Skeletal muscle satellite cell (primary cell): Measurements from ENCODE around the gene WNT7A.

Experiments used
- H3K27me3 ChIP-seq: 2 replicates; pipeline ENCODE4 v1.7.0; 2013; ENCODE audit warnings: low read length; ENCODE audit not compliant: control insufficient read depth, insufficient read depth
- H3K36me3 ChIP-seq: 2 replicates; pipeline ENCODE4 v1.7.0; 2013; ENCODE audit warnings: mild to moderate bottlenecking, control low read depth, low read length; ENCODE audit not compliant: insufficient read depth
- H3K4me1 ChIP-seq: 2 replicates; pipeline ENCODE4 v1.7.0; 2013; ENCODE audit warnings: low read length; ENCODE audit not compliant: control insufficient read depth, insufficient read depth
- H3K4me2 ChIP-seq: 2 replicates; pipeline ENCODE4 v1.7.0; 2013; ENCODE audit warnings: mild to moderate bottlenecking, low read length
- H3K4me3 ChIP-seq: 2 replicates; pipeline ENCODE4 v1.7.0; 2013; ENCODE audit warnings: low read length
- H3K9ac ChIP-seq: 2 replicates; pipeline ENCODE4 v1.7.0; 2013; ENCODE audit warnings: mild to moderate bottlenecking, low read depth, low read length, moderate library complexity
- H3K9me3 ChIP-seq: replicated peaks from 2 replicates; pipeline ENCODE4 v1.7.0; 2013; ENCODE audit warnings: mild to moderate bottlenecking, control low read depth, low read length

The WNT7A gene

DNA sequence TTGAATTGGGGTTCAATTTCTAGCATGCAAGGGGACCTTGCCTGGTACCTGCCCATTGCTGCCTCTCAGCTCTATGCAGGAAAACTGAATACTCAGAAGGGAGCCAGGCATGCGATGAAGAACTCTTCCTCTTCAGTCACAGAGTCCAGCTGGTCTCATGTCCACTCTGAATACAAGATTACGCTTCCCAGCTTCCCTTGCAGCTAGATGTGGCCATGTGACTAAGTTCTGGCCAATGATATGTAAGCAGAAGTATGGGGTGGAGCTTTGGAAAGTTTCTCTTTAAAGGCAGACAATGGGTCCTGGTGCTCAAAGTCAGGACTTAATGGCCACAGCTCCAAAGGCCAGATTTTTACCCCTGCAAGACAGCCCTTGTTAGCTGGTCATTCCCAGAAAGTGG is 9.0 kb downstream of the WNT7A start:
- Histone ChIP-seq H3K27me3 (no peaks in the 10 kb centered on the region), H3K4me3 (no peak overlapping the region), H3K9ac (no peak overlapping the region), H3K9me3 (no peaks in the 10 kb centered on the region), H3K36me3 (no peaks in the 10 kb centered on the region), H3K4me1 (no peaks in the 10 kb centered on the region), H3K4me2 (no peak overlapping the region)

DNA sequence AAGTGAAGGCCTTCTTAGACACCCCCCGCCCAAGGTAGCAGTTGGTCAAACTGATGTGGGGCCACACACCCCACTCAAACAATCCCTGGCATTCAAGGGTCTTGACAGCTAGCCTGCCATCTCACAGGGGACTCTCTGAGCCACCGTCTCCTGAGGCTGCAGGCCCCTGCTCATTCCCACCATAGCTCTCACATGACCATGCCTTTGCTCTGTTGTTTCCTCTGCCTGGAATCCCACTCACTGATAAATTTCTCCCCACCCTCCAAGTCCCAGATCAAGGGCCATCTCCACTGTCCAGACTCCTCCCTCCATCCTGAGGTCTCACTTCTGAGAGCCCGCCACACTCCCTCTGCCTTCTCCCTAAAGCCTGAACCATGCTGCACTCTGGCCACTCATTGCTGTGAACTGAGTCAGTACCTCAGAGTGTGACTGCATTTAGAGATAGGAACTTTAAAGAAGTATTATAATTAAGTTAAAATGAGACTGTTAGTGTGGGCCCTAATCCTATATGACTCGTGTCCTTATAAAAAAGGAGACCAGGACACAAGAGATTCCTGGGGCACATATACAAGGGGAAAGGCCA is 10.0 kb downstream of the WNT7A start:
- Histone ChIP-seq H3K4me2 (no peak overlapping the region), H3K9me3 (peaks cover 3% of the 10 kb centered on the region), H3K4me1 (no peaks in the 10 kb centered on the region), H3K36me3 (no peaks in the 10 kb centered on the region), H3K4me3 (no peak overlapping the region), H3K9ac (no peak overlapping the region), H3K27me3 (no peaks in the 10 kb centered on the region)

DNA sequence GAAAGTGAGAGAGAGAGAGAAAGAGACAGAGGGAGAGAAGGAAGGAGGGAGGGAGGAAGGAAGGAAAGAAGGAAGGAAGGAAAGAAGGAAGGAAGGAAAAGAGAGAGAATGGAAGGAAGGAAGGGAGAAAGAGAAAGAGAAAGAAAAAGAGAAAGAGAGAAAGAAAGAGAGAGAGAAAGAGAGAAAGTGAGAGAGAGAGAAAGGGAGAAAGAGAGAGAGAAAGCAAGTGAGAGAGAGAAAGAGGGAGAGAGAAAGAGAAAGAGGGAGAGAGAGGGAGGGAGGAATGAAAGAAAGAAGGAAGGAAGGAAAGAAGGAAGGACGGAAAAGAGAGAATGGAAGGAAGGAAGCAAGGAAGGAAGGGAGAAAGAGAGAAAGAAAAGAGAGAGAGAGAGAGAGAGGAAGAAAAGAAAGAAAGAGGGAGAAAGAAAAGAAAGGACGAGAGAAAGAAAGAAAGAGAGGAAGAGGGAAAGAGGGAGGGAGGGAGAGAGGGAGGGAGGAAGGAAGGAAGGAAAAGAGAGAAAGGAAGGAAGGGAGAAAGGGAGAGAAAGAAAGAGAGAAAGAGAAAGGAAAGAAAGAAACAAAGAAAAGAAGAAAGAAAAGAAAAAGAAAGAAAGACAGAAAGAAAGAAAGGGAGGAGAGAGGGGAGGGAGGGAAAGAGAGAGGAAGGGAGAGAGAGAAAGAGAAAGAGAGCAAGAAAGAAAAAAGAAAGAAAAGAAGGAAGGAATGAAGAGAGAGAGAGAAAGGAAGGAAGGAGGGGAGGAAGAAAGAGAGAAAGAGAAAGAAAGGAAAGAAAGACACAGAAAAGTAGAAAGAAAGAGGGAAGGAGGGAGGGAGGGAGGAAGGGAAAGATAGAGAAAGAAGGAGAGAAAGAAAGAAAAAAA is 10.8 kb downstream of the WNT7A start:
- Histone ChIP-seq H3K9ac (no peak overlapping the region), H3K4me3 (no peak overlapping the region), H3K9me3 (peaks cover 3% of the 10 kb centered on the region), H3K4me1 (no peaks in the 10 kb centered on the region), H3K36me3 (no peaks in the 10 kb centered on the region), H3K27me3 (no peaks in the 10 kb centered on the region), H3K4me2 (no peak overlapping the region)

DNA sequence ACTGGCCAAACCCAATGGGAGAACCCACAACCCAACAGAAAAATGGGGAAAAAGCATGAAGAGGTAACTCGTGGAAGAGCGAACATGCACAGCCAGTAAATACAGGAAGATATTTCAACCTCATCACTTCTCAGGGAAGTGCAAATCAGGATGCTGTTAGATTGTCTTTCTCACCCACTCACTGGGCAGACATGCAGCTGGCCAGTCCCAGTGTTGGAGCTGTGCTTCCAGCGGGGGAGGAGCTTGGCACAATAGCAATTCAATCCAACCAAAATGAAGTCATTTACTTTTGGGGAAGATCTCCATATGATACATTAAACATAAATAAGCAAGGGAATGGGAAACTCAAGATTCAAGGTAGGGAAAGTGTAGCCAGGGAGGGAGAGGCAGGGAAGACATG is 12.1 kb downstream of the WNT7A start:
- H3K4me2 ChIP-seq = no peak overlapping the region
- no peak overlapping the region for H3K4me3 ChIP-seq
- H3K27me3 ChIP-seq = no peaks in the 10 kb centered on the region
- H3K9ac ChIP-seq = no peak overlapping the region
- peaks cover 3% of the 10 kb centered on the region for H3K9me3 ChIP-seq
- H3K36me3 ChIP-seq = no peaks in the 10 kb centered on the region
- no peaks in the 10 kb centered on the region for H3K4me1 ChIP-seq

DNA sequence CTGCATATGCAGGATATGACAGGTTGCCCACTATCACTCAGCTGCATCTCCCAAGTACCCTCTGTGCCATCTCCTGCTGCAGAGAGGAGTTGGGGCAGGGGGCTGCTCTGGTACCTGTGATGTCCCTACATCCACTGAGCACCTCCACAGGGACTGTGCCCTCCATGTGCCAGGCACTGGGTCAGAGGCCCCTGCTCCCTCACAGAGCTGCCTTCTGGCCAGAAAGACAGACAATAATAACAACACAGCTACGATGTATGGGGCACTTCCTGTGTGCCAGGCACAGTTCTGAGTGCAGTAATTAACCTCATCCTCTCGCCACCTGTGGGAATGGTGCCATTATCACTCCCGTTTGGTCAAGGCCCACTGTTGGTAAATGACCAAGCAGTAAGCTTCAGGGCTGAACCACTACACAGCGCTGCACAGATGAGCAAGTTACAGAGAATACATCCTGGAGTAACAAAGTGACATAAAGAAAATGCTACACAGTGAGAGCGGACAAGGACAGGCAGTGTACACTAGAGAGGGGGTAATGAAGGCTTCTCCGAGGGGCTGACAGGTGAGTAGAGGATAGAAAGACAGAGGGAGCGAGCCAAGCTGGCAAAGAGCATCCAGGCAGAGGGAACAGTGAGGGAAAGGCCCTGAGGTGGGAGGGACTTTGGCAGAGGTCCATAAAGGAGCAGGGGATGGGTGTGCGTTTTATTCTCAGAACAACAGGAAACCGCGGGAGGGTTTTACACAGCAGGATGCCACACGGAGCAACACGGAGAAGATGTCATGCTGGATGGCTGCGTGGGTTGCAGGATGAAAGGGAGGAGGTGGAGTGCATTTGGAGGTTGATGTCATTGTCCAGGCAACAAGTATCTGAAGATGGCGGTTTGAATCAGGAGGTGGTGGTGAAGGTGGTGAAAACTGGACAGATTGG is 13.6 kb downstream of the WNT7A start:
- Histone ChIP-seq H3K4me3 (no peak overlapping the region), H3K4me1 (no peaks in the 10 kb centered on the region), H3K4me2 (no peak overlapping the region), H3K9me3 (peaks cover 3% of the 10 kb centered on the region), H3K36me3 (no peaks in the 10 kb centered on the region), H3K9ac (no peak overlapping the region), H3K27me3 (no peaks in the 10 kb centered on the region)

DNA sequence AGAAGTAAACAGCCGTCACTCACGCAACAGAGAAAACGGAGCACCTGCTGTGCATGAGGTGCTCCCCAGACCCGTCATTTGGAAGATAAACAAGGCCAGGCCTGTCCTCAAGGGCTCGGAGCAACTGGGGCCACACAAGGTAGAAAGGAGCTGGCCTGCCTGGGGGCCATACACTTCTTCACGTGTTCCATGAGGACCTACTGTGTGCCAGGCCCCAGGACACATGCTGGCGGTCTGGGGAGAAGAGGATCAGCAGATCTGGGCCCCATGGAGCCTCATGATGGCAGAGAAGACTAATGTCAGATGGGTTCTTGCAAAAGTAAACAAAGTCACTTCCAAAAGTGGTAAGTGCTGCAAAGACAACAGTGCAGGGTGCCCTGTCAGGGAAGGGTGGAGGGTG is 14.3 kb downstream of the WNT7A start:
- Histone ChIP-seq H3K27me3 (no peaks in the 10 kb centered on the region), H3K9me3 (peaks cover 3% of the 10 kb centered on the region), H3K4me1 (no peaks in the 10 kb centered on the region), H3K4me3 (no peak overlapping the region), H3K4me2 (no peak overlapping the region), H3K36me3 (no peaks in the 10 kb centered on the region), H3K9ac (no peak overlapping the region)

DNA sequence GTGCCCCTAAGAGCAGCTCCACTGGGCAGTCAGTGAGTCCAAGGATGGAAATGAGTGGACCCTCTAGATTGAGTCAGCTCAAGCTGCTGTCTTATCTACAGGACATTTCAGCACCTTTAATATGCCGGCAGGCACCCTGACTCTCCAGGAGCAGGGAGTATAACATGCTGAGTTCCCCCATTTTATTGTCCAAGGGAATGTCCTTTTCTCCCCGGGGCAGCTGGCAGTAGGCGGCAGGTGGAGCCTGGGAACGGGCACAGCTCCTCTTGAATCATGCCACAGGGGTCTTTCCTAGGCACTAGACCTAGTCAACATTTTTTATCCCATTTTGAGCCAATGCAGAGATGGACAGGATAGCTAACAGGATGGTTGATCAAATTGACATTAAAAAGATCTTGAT is 14.8 kb downstream of the WNT7A start:
- H3K4me1 ChIP-seq = no peaks in the 10 kb centered on the region
- no peaks in the 10 kb centered on the region for H3K36me3 ChIP-seq
- H3K27me3 ChIP-seq = no peaks in the 10 kb centered on the region

DNA sequence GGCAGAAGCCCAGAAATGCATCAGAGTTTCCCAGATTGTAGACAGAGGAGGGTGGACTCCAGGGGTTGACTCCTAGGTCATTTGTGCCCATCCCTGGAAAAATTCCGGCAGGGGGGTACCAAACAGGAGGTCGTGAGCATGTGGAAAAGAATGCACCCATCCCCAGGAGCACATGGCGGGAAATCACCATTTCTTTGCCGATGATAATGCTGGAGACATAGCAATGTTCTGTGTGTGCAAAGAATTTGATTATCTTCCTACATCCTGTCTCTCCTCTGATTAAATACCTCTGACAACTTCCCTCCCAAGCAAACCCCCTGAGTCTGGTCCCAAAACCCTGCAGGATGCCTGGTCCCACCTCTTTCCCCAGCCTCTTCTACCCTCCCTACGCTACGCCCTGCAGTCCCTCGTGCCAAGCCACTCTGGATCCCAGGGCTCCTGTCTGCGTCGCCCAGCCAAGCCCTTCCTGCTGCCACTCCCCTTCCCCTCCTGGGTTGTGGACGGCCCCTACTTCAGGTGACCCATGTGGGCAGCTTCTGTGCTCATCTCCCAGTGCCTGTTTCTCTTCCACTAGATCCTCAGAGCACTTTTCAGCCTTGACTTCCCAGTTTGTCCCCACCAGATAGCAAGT is 15.8 kb downstream of the WNT7A start:
- Histone ChIP-seq H3K9ac (no peak overlapping the region), H3K9me3 (peaks cover 3% of the 10 kb centered on the region), H3K4me1 (no peaks in the 10 kb centered on the region), H3K4me2 (no peak overlapping the region), H3K4me3 (no peak overlapping the region), H3K27me3 (no peaks in the 10 kb centered on the region), H3K36me3 (no peaks in the 10 kb centered on the region)

More for the DNA sequence above, 14.8 kb downstream of the WNT7A start:
- no peak overlapping the region for H3K9ac ChIP-seq
- no peak overlapping the region for H3K4me3 ChIP-seq
- H3K9me3 ChIP-seq = peaks cover 3% of the 10 kb centered on the region
- no peak overlapping the region for H3K4me2 ChIP-seq

DNA sequence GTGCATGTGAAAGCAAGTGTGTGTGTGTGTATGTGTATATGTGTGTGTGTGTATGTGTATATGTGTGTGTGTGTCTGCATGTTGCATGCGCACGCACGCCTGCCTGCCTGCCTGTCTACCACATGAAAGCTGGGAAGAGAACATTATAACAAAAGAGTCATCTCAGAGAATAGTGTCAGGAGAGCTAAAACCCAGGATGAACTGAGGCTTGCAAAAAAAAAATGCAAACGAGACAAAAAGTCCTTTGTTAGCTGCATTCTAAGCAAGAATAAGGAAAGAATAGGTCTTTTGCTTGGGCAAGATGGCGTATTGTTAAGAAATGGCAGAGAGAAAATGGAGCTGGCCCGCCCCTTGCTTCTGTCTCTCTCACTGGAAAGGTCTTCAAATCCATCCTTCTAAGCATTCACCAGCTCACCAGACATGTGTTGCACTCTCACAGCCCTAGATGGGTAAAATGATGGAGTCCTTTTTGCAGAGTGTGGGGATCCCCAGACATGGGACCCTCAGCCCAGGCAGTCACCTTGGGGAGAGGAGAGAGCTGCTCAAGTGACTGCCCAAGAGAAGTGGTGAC is 16.4 kb downstream of the WNT7A start:
- no peak overlapping the region for H3K4me3 ChIP-seq
- H3K36me3 ChIP-seq = no peaks in the 10 kb centered on the region
- H3K9me3 ChIP-seq = peaks cover 7% of the 10 kb centered on the region
- H3K9ac ChIP-seq = no peak overlapping the region
- no peaks in the 10 kb centered on the region for H3K27me3 ChIP-seq
- H3K4me2 ChIP-seq = no peak overlapping the region
- H3K4me1 ChIP-seq = no peaks in the 10 kb centered on the region

DNA sequence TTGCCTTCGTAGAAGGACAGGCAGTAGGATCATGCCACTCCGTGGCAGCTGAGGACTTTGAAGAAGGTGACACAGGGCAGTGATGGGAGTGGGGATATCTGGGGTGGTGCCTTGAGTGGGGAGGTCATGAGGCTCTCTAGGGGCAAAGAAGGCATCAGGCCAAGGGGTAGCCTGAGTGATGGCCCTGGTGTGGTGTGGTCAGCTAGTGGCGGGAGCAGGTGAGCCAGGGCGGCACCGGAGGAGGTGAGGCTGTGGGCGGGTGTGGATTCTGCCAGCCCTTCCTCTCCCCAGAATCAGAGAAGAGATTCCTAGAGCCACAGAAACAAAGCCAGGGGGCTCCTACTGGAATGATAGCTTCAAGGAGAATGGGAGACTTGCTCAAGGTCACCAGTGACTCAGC is 18.4 kb downstream of the WNT7A start:
- Histone ChIP-seq H3K9ac (no peak overlapping the region), H3K4me1 (no peaks in the 10 kb centered on the region), H3K36me3 (no peaks in the 10 kb centered on the region), H3K4me3 (no peak overlapping the region), H3K9me3 (peaks cover 7% of the 10 kb centered on the region), H3K27me3 (no peaks in the 10 kb centered on the region), H3K4me2 (no peak overlapping the region)

DNA sequence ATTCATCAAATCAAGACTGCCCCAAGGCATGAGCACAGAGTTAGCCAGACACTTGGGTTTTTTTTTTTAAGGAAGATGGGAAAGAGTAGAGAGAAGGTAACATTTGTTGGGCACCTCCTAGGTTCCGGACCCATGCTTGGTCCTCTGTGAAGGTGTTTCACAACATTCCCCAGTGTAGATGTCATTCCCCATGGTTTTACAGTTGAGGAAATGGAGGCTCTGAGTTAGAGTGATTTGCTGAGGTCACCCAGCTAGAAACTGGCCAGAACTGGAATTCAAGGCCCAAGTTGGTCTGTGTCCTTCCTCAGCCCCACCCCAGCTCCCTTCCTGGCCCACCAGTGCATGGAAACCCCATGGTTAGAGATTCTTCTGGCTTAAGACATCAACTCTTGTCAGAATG is 19.9 kb downstream of the WNT7A start:
- no peaks in the 10 kb centered on the region for H3K36me3 ChIP-seq

More for the DNA sequence above, 19.9 kb downstream of the WNT7A start:
- H3K4me3 ChIP-seq = no peak overlapping the region
- H3K9ac ChIP-seq = no peak overlapping the region
- no peaks in the 10 kb centered on the region for H3K4me1 ChIP-seq
- no peak overlapping the region for H3K4me2 ChIP-seq
- peaks cover 6% of the 10 kb centered on the region for H3K9me3 ChIP-seq
- H3K27me3 ChIP-seq = no peaks in the 10 kb centered on the region
